CD14-positive monocyte (primary cell): Measurements from ENCODE around the gene CTSA. TPM values are rescaled to one million over a fixed set of nuclear protein-coding genes. Genes with fewer than 3 reads are reported as not detected.

Experiments used
- DNase-seq, 3 donors: peaks; one replicate each; pipeline ENCODE4 v3.0.0-alpha.2; 2011 to 2022
- H2AFZ ChIP-seq: 2 replicates; pipeline ENCODE4 v1.6.0; 2012; ENCODE audit warnings: mild to moderate bottlenecking, low read depth, low read length, inconsistent platforms; ENCODE audit not compliant: insufficient read depth, poor library complexity, severe bottlenecking
- H3K27ac ChIP-seq, 2 donors: 1 replicate in 1 of 2; 2 replicates in 1 of 2; pipeline ENCODE4 v1.5.1; 2012 to 2013; ENCODE audit warnings: low read length in 2 of 2, control low read depth in 1 of 2, inconsistent platforms in 1 of 2, low read depth in 1 of 2, mild to moderate bottlenecking in 1 of 2
- H3K27me3 ChIP-seq, 2 donors: one replicate each; pipeline versions ENCODE4 v1.6.0 to v1.6.1; 2011 to 2013; ENCODE audit warnings: low read length in 2 of 2; ENCODE audit not compliant: control insufficient read depth in 2 of 2, insufficient read depth in 2 of 2
- H3K36me3 ChIP-seq, 2 donors: replicated peaks in 1 of 2; 1 replicate in 1 of 2; 2 replicates in 1 of 2; pipeline versions ENCODE4 v1.5.1 to v1.6.1; 2012 to 2013; ENCODE audit warnings: low read length in 2 of 2, control low read depth in 1 of 2, inconsistent platforms in 1 of 2, mild to moderate bottlenecking in 1 of 2; ENCODE audit not compliant: insufficient read depth in 2 of 2, control insufficient read depth in 1 of 2
- H3K4me1 ChIP-seq, 2 donors: 1 replicate in 1 of 2; 2 replicates in 1 of 2; pipeline versions ENCODE4 v1.5.1 to v1.6.1; 2012 to 2013; ENCODE audit warnings: low read length in 2 of 2, control low read depth in 1 of 2, inconsistent platforms in 1 of 2, mild to moderate bottlenecking in 1 of 2, moderate library complexity in 1 of 2; ENCODE audit not compliant: insufficient read depth in 2 of 2, control insufficient read depth in 1 of 2
- H3K4me2 ChIP-seq: replicated peaks from 2 replicates; pipeline ENCODE3; 2012; ENCODE audit warnings: low read length, moderate library complexity, mild to moderate bottlenecking; ENCODE audit not compliant: poor library complexity, severe bottlenecking; ENCODE audit errors: extremely low read depth
- H3K4me3 ChIP-seq, 3 experiments: fragments of 200-600 bp in 1 of 3; sonication (generic) in 1 of 3; replicated peaks in 1 of 3; 1 replicate in 2 of 3; 2 replicates in 1 of 3; pipeline ENCODE4 v1.5.1; 2011 to 2013; ENCODE audit warnings: low read length in 3 of 3, mild to moderate bottlenecking in 3 of 3, control low read depth in 2 of 3, low read depth in 2 of 3, inconsistent platforms in 1 of 3, moderate library complexity in 1 of 3
- H3K79me2 ChIP-seq: 2 replicates; pipeline ENCODE4 v1.6.0; 2012; ENCODE audit warnings: mild to moderate bottlenecking, control low read depth, inconsistent platforms, low read length, moderate library complexity; ENCODE audit not compliant: insufficient read depth
- H3K9ac ChIP-seq: 2 replicates; pipeline ENCODE4 v1.6.0; 2017; ENCODE audit warnings: low read length, mild to moderate bottlenecking; ENCODE audit not compliant: insufficient read depth, poor library complexity, severe bottlenecking
- H3K9me3 ChIP-seq, 2 donors: replicated peaks in 1 of 2; 1 replicate in 1 of 2; 2 replicates in 1 of 2; pipeline versions ENCODE4 v1.5.1 to v1.6.1; 2012 to 2013; ENCODE audit warnings: low read length in 2 of 2, control low read depth in 1 of 2; ENCODE audit not compliant: control insufficient read depth in 1 of 2, insufficient read depth in 1 of 2
- H4K20me1 ChIP-seq: 2 replicates; pipeline ENCODE4 v1.6.0; 2012; ENCODE audit warnings: mild to moderate bottlenecking, low read length, control low read depth, moderate library complexity; ENCODE audit not compliant: insufficient read depth
- H3K27ac Mint-ChIP-seq, 7 donors: one replicate each; pipeline ENCODE4 v1.8.0; 2020; ENCODE audit warnings: mild to moderate bottlenecking in 7 of 7, mixed read lengths in 7 of 7, moderate library complexity in 6 of 7, inconsistent platforms in 2 of 7
- H3K27me3 Mint-ChIP-seq, 3 donors: one replicate each; pipeline ENCODE4 v1.8.0; 2021 to 2022; ENCODE audit warnings: low read depth in 3 of 3, mild to moderate bottlenecking in 3 of 3, mixed read lengths in 3 of 3, moderate library complexity in 3 of 3, inconsistent platforms in 1 of 3
- H3K36me3 Mint-ChIP-seq, 2 donors: one replicate each; pipeline ENCODE4 v1.8.0; 2020; ENCODE audit warnings: mixed read lengths in 2 of 2, inconsistent platforms in 1 of 2, mild to moderate bottlenecking in 1 of 2
- H3K4me1 Mint-ChIP-seq: one replicate; pipeline ENCODE4 v1.8.0; 2020; ENCODE audit warnings: mild to moderate bottlenecking, mixed read lengths
- H3K4me3 Mint-ChIP-seq, 2 donors: one replicate each; pipeline ENCODE4 v1.8.0; 2020; ENCODE audit warnings: mild to moderate bottlenecking in 2 of 2, mixed read lengths in 2 of 2, moderate library complexity in 1 of 2
- H3K9me3 Mint-ChIP-seq, 7 donors: one replicate each; pipeline ENCODE4 v1.8.0; 2020 to 2022; ENCODE audit warnings: mixed read lengths in 7 of 7, mild to moderate bottlenecking in 6 of 7, moderate library complexity in 6 of 7, inconsistent platforms in 2 of 7
- CTCF ChIP-seq: fragments of 200-600 bp; IDR thresholded peaks from one replicate; pipeline ENCODE4 v1.8.0; 2022; ENCODE audit warnings: antibody characterized with exemption, mild to moderate bottlenecking
- WGBS: methylation state at CpG from one replicate; pipeline ENCODE4 v1.1.5; 2013; ENCODE audit warnings: missing lambda C conversion rate; ENCODE audit not compliant: insufficient coverage; 5-methylcytosine and 5-hydroxymethylcytosine counted together
- intact Hi-C, 2 donors: fragments of 100-400 bp; cut with micrococcal nuclease; formaldehyde crosslinking; loops; one replicate each; pipeline versions ENCODE4 v1.15.0 to v1.15.1; 2023
- polyA plus RNA-seq, 3 donors: library from polyadenylated mRNA; depleted of rRNA in 1 of 3; unstranded in 2 of 3; stranded (reverse) in 1 of 3; fragments of 300-500 nt in 2 of 3; fragments of >200 nt in 1 of 3; fragmentation: Illumina TruSeq in 2 of 3; gene quantifications; 1 replicate in 2 of 3; 2 replicates in 1 of 3; pipeline ENCODE4 v1.2.3, GENCODE V29; 2012 to 2021

Gene CTSA
- polyA plus RNA-seq, 3 donors: 279 to 489 (median 366) TPM

DNA sequence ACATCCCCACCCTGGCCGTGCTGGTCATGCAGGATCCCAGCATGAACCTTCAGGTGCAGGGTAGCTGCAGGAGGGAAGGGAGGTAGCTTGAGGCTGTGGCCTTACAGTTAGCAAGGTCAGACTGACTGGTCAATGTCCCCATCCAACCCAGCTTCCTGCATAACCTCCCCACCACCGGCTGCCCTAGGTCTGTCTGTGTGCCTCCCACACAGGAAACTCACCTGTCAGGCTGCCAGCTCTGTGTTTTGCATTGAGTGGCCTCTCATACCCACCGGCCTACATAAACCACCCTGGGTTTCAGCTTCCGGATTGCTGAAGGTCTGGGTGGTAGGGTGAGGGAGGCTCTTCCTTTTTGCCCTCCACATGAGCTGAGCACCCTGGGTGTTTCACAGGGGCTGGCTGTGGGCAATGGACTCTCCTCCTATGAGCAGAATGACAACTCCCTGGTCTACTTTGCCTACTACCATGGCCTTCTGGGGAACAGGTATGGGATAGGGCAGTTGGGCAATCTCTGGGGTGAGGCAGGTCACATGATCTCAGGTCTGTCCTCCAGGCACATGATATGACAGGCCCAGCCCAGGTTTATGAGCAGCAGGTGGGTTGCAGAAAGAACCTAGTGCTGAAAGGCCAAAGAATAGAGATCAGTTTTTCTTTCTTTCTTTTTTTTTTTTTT, 1.8 kb downstream of the CTSA start:
- H3K4me1 Mint-ChIP-seq: peaks cover 33% of the 10 kb centered on the region
- no peaks in the 10 kb centered on the region for H3K9me3 ChIP-seq
- H3K9me3 Mint-ChIP-seq: peaks cover 0 to 2% (median 0%) of the 10 kb centered on the region in 7 donors
- H3K27me3 ChIP-seq: no peaks in the 10 kb centered on the region
- H3K4me1 ChIP-seq: peaks cover 36 to 46% of the 10 kb centered on the region in 2 donors
- 20% methylated on average over 1 of the region's 4 CpGs for WGBS
- no peak for DNase-seq
- no peak overlapping the region for H2AFZ ChIP-seq
- intact Hi-C loops: loop anchor here (2.0 to 5.0 kb wide), 2 partner anchors 18 to 36 kb away; partner anchors contain the start of genes ACOT8 (in 1 of the 2) and ZSWIM3 (in 1 of the 2)
- H3K79me2 ChIP-seq: peaks cover 47% of the 10 kb centered on the region
- peak overlapping the region; percentile 27 for H3K9ac ChIP-seq
- H3K4me3 Mint-ChIP-seq: peak overlapping the region; percentile 91 to 93
- peaks cover 33% of the 10 kb centered on the region for H4K20me1 ChIP-seq
- H3K27ac ChIP-seq: peak overlapping the region; percentile 59 to 87
- peak overlapping the region; percentile 84 to 96 (median 90) for H3K27ac Mint-ChIP-seq
- H3K27me3 Mint-ChIP-seq: no peaks in the 10 kb centered on the region
- TF ChIP-seq CTCF: no peak
- peaks cover 41 to 51% of the 10 kb centered on the region in 2 donors for H3K36me3 ChIP-seq
- peak overlapping the region in 2 of 3 experiments; percentile 7 to 95 for H3K4me3 ChIP-seq
- peaks cover 44 to 51% of the 10 kb centered on the region in 2 donors for H3K36me3 Mint-ChIP-seq
- peak overlapping the region; percentile 99 for H3K4me2 ChIP-seq

GRCh38 chr20:45893831-45894230, 2.7 kb downstream of the CTSA start:
- no peak overlapping the region for H3K4me3 Mint-ChIP-seq
- Histone ChIP-seq H3K9me3 (no peaks in the 10 kb centered on the region), H3K79me2 (peaks cover 47% of the 10 kb centered on the region), H3K4me3 (no peak overlapping the region), H3K4me1 (peaks cover 36 to 46% of the 10 kb centered on the region in 2 donors), H3K36me3 (peaks cover 50 to 60% of the 10 kb centered on the region in 2 donors), H3K9ac (no peak overlapping the region), H4K20me1 (peaks cover 42% of the 10 kb centered on the region), H2AFZ (no peak overlapping the region), H3K4me2 (no peak overlapping the region), H3K27me3 (no peaks in the 10 kb centered on the region), H3K27ac (peak overlapping the region in 1 of 2 donors; percentile 39)
- no peak for TF ChIP-seq CTCF
- peaks cover 33% of the 10 kb centered on the region for H3K4me1 Mint-ChIP-seq
- intact Hi-C loops: loop anchor here (2.0 to 5.0 kb wide), 2 partner anchors 17 to 37 kb away; partner anchors contain the start of genes ACOT8 (in 1 of the 2) and ZSWIM3 (in 1 of the 2)
- no peaks in the 10 kb centered on the region for H3K27me3 Mint-ChIP-seq
- H3K27ac Mint-ChIP-seq: peak overlapping the region in 4 of 7 donors; percentile 21 to 91 (median 59)
- H3K36me3 Mint-ChIP-seq: peaks cover 53 to 56% of the 10 kb centered on the region in 2 donors
- 94% methylated on average over 3 of the region's 4 CpGs for WGBS
- no peak for DNase-seq
- peaks cover 0 to 2% (median 0%) of the 10 kb centered on the region in 7 donors for H3K9me3 Mint-ChIP-seq
